HEK293 (cell line): ENCODE data around the gene CEACAM20.

Source experiments
- CTCF ChIA-PET: fragments of 350-600 bp; formaldehyde crosslinking; extraction: SDS; loops from one replicate; lab custom pipeline; 2021; ENCODE audit warnings: antibody characterized with exemption; lab: Yijun Ruan, JAX
- POLR2A ChIA-PET: fragments of 300-600 bp; formaldehyde crosslinking; extraction: SDS; loops from one replicate; lab custom pipeline; 2020; ENCODE audit warnings: antibody characterized with exemption, inconsistent platforms; lab: Yijun Ruan, JAX
- H3K27ac ChIP-seq: fragments of 200-500 bp; sonication (Bioruptor generic); 2 replicates; pipeline ENCODE4 v1.5.1; 2014; ENCODE audit warnings: low read depth, low read length, control low read depth, inconsistent platforms; ENCODE audit errors: extremely low read depth
- H3K36me3 ChIP-seq, 2 experiments: fragments of 200-500 bp in 1 of 2; sonication (Bioruptor generic) in 1 of 2; 1 replicate in 1 of 2; 2 replicates in 1 of 2; pipeline ENCODE4 v1.5.1; 2014 to 2017; ENCODE audit warnings: inconsistent platforms in 2 of 2, low read length in 2 of 2; ENCODE audit not compliant: control insufficient read depth in 2 of 2, insufficient read depth in 1 of 2
- H3K4me1 ChIP-seq: fragments of 200-500 bp; sonication (Bioruptor generic); 2 replicates; pipeline ENCODE4 v1.5.1; 2014; ENCODE audit warnings: mild to moderate bottlenecking, low read length, inconsistent platforms; ENCODE audit not compliant: control insufficient read depth, insufficient read depth
- H3K4me3 ChIP-seq: 2 replicates; pipeline ENCODE4 v1.5.1; 2011; ENCODE audit warnings: low read depth, mild to moderate bottlenecking, control low read depth, low read length, moderate library complexity
- H3K9me3 ChIP-seq: fragments of 200-500 bp; sonication (Bioruptor generic); 2 replicates; pipeline ENCODE4 v1.5.1; 2014; ENCODE audit warnings: low read depth, low read length, inconsistent platforms; ENCODE audit not compliant: control insufficient read depth, insufficient read depth
- GFI1B ChIP-seq: fragments of 450-650 bp; formaldehyde crosslinking; IDR thresholded peaks from 2 replicates; pipeline ENCODE4 v1.5.1; 2016; ENCODE audit warnings: missing biosample characterization, missing genetic modification characterization
- GLIS1 ChIP-seq: fragments of 450-650 bp; formaldehyde crosslinking; IDR thresholded peaks from 2 replicates; pipeline ENCODE4 v1.5.1; 2016; ENCODE audit warnings: missing biosample characterization, missing genetic modification characterization
- ZBTB1 ChIP-seq: fragments of 450-650 bp; formaldehyde crosslinking; IDR thresholded peaks from 2 replicates; pipeline ENCODE4 v1.5.1; 2016; ENCODE audit warnings: missing biosample characterization, missing genetic modification characterization
- ZFP37 ChIP-seq: fragments of 450-650 bp; formaldehyde crosslinking; IDR thresholded peaks from 2 replicates; pipeline ENCODE4 v1.5.1; 2016; ENCODE audit warnings: missing biosample characterization, missing genetic modification characterization
- ZFP69B ChIP-seq: fragments of 450-650 bp; formaldehyde crosslinking; IDR thresholded peaks from 2 replicates; pipeline ENCODE4 v1.5.1; 2016; ENCODE audit warnings: missing biosample characterization, missing genetic modification characterization
- ZNF114 ChIP-seq: fragments of 450-650 bp; formaldehyde crosslinking; IDR thresholded peaks from 2 replicates; pipeline ENCODE4 v1.5.0; 2017; ENCODE audit warnings: missing biosample characterization, missing genetic modification characterization
- ZNF138 ChIP-seq: fragments of 450-650 bp; formaldehyde crosslinking; IDR thresholded peaks from 2 replicates; pipeline ENCODE4 v1.5.1; 2016; ENCODE audit warnings: missing biosample characterization, missing genetic modification characterization, borderline replicate concordance
- ZNF169 ChIP-seq: fragments of 450-650 bp; formaldehyde crosslinking; IDR thresholded peaks from 2 replicates; pipeline ENCODE4 v1.5.1; 2016; ENCODE audit warnings: missing biosample characterization, missing genetic modification characterization
- ZNF19 ChIP-seq: fragments of 450-650 bp; formaldehyde crosslinking; IDR thresholded peaks from 2 replicates; pipeline ENCODE4; 2016; ENCODE audit warnings: missing biosample characterization, missing genetic modification characterization, low read depth
- ZNF202 ChIP-seq: fragments of 450-650 bp; formaldehyde crosslinking; IDR thresholded peaks from 2 replicates; pipeline ENCODE4 v1.5.1; 2016; ENCODE audit warnings: missing biosample characterization, missing genetic modification characterization, borderline replicate concordance
- ZNF292 ChIP-seq: fragments of 450-650 bp; formaldehyde crosslinking; IDR thresholded peaks from 2 replicates; pipeline ENCODE4 v1.5.1; 2016; ENCODE audit warnings: low read depth, missing biosample characterization, missing genetic modification characterization, borderline replicate concordance
- ZNF394 ChIP-seq: fragments of 450-650 bp; formaldehyde crosslinking; IDR thresholded peaks from 2 replicates; pipeline ENCODE4 v1.5.1; 2016; ENCODE audit warnings: missing biosample characterization, missing genetic modification characterization, mild to moderate bottlenecking, moderate library complexity, borderline replicate concordance
- ZNF426 ChIP-seq: fragments of 450-650 bp; formaldehyde crosslinking; IDR thresholded peaks from 2 replicates; pipeline ENCODE4 v1.5.1; 2017; ENCODE audit warnings: missing biosample characterization, missing genetic modification characterization, mild to moderate bottlenecking, inconsistent platforms, moderate library complexity
- ZNF501 ChIP-seq: fragments of 450-650 bp; formaldehyde crosslinking; IDR thresholded peaks from 2 replicates; pipeline ENCODE4 v1.5.1; 2016; ENCODE audit warnings: missing biosample characterization, missing genetic modification characterization
- ZNF555 ChIP-seq: fragments of 450-650 bp; formaldehyde crosslinking; conservative IDR thresholded peaks from 2 replicates; pipeline ENCODE4 v1.5.1; 2017; ENCODE audit warnings: missing biosample characterization, mild to moderate bottlenecking, missing genetic modification characterization, inconsistent platforms
- ZNF571 ChIP-seq: fragments of 450-650 bp; formaldehyde crosslinking; IDR thresholded peaks from 2 replicates; pipeline ENCODE4 v1.5.0; 2017; ENCODE audit warnings: missing biosample characterization, missing genetic modification characterization
- ZNF654 ChIP-seq: fragments of 450-650 bp; formaldehyde crosslinking; IDR thresholded peaks from 2 replicates; pipeline ENCODE4 v1.5.1; 2016; ENCODE audit warnings: low read depth, missing biosample characterization, missing genetic modification characterization
- ZNF701 ChIP-seq: fragments of 450-650 bp; formaldehyde crosslinking; IDR thresholded peaks from 2 replicates; pipeline ENCODE4 v1.5.1; 2016; ENCODE audit warnings: missing biosample characterization, missing genetic modification characterization
- ZNF791 ChIP-seq: fragments of 450-650 bp; formaldehyde crosslinking; IDR thresholded peaks from 2 replicates; pipeline ENCODE4 v1.5.1; 2016; ENCODE audit warnings: missing biosample characterization, missing genetic modification characterization
- TF ChIP-seq, protein P1 (sequence below): fragments of 450-650 bp; formaldehyde crosslinking; conservative IDR thresholded peaks from 2 replicates; pipeline ENCODE4 v1.5.1; 2016; ENCODE audit warnings: low read depth, missing biosample characterization, missing genetic modification characterization
- TF ChIP-seq, protein P2 (sequence below): fragments of 450-650 bp; formaldehyde crosslinking; conservative IDR thresholded peaks from 2 replicates; pipeline ENCODE4 v1.5.1; 2016; ENCODE audit warnings: low read depth, missing biosample characterization, missing genetic modification characterization
- TF ChIP-seq, protein P3 (sequence below): fragments of 450-650 bp; formaldehyde crosslinking; IDR thresholded peaks from 2 replicates; pipeline ENCODE4 v1.5.1; 2016; ENCODE audit warnings: missing biosample characterization, missing genetic modification characterization
- TF ChIP-seq, protein P4 (sequence below): fragments of 450-650 bp; formaldehyde crosslinking; IDR thresholded peaks from 2 replicates; pipeline ENCODE4 v1.5.1; 2017; ENCODE audit warnings: missing biosample characterization, missing genetic modification characterization
- TF ChIP-seq, protein P5 (sequence below): fragments of 450-650 bp; formaldehyde crosslinking; IDR thresholded peaks from 2 replicates; pipeline ENCODE4 v1.5.1; 2016; ENCODE audit warnings: missing biosample characterization, missing genetic modification characterization

CEACAM20 gene

DNA sequence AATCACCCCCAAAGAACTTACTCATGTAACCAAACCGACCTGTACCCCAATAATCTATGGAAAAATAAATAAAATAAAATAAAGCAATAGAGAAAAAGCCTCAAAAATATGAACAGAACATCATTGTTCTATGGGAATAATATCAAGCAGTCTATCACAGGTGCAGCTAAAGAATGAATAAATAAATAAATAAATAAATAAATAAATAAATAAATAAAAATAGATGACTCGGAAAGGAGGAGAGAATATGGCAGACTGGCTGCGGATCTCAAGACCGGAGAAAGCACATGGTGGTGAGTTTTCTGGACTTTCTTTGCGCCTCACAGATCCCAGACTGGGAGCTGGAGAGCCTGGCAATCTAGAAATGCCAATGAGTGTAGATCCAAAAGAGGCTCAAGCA is 22.4 kb upstream of the CEACAM20 start:
- POLR2A ChIA-PET = no interaction called here
- no peaks in the 10 kb centered on the region for H3K36me3 ChIP-seq
- CTCF ChIA-PET = interaction anchor here (0.6 to 1.8 kb wide), 6 partner anchors 11 to 172 kb away, joined by 3 to 9 read pairs (median 4); no protein-coding TSS in a partner anchor
- TF ChIP-seq ZNF501 (0 out of 2 replicates have a peak, but pooled peaks have one; percentile 24), ZNF19 (tag by site-specific recombination) (0 out of 2 replicates have a peak, but pooled peaks have one; percentile 32), ZNF555 (peak; percentile 91), ZNF138 (peak; percentile 41; the same call in 1 of the 2 replicates), GLIS1 (tag by site-specific recombination) (no peak), ZNF169 (tag by site-specific recombination) (no peak), ZNF791 (tag by site-specific recombination) (0 out of 2 replicates have a peak, but pooled peaks have one; percentile 26), ZNF114 (tag by site-specific recombination) (no peak), ZNF394 (tag by site-specific recombination) (peak; percentile 91; the same call in 1 of the 2 replicates), ZNF654 (tag by site-specific recombination) (peak; percentile 22), GFI1B (tag by site-specific recombination) (0 out of 2 replicates have a peak, but pooled peaks have one; percentile 26), ZNF571 (tag by site-specific recombination) (no peak), ZBTB1 (tag by site-specific recombination) (no peak), ZFP69B (no peak), ZNF202 (tag by site-specific recombination) (peak; percentile 25; the same call in 1 of the 2 replicates), ZNF426 (tag by site-specific recombination) (peak; percentile 80), ZNF292 (no peak), ZNF701 (no peak), ZFP37 (no peak)
- TF ChIP-seq, protein P1, sequence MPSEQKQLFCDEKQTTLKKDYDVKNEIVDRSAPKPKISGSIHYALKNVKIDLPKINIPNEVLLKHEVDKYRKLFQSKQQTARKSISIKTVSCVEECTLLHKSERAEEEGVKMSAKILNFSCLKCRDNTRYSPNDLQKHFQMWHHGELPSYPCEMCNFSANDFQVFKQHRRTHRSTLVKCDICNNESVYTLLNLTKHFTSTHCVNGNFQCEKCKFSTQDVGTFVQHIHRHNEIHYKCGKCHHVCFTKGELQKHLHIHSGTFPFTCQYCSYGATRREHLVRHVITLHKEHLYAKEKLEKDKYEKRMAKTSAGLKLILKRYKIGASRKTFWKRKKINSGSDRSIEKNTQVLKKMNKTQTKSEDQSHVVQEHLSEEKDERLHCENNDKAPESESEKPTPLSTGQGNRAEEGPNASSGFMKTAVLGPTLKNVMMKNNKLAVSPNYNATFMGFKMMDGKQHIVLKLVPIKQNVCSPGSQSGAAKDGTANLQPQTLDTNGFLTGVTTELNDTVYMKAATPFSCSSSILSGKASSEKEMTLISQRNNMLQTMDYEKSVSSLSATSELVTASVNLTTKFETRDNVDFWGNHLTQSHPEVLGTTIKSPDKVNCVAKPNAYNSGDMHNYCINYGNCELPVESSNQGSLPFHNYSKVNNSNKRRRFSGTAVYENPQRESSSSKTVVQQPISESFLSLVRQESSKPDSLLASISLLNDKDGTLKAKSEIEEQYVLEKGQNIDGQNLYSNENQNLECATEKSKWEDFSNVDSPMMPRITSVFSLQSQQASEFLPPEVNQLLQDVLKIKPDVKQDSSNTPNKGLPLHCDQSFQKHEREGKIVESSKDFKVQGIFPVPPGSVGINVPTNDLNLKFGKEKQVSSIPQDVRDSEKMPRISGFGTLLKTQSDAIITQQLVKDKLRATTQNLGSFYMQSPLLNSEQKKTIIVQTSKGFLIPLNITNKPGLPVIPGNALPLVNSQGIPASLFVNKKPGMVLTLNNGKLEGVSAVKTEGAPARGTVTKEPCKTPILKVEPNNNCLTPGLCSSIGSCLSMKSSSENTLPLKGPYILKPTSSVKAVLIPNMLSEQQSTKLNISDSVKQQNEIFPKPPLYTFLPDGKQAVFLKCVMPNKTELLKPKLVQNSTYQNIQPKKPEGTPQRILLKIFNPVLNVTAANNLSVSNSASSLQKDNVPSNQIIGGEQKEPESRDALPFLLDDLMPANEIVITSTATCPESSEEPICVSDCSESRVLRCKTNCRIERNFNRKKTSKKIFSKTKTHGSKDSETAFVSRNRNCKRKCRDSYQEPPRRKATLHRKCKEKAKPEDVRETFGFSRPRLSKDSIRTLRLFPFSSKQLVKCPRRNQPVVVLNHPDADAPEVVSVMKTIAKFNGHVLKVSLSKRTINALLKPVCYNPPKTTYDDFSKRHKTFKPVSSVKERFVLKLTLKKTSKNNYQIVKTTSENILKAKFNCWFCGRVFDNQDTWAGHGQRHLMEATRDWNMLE = peak; percentile 82
- TF ChIP-seq, protein P2, sequence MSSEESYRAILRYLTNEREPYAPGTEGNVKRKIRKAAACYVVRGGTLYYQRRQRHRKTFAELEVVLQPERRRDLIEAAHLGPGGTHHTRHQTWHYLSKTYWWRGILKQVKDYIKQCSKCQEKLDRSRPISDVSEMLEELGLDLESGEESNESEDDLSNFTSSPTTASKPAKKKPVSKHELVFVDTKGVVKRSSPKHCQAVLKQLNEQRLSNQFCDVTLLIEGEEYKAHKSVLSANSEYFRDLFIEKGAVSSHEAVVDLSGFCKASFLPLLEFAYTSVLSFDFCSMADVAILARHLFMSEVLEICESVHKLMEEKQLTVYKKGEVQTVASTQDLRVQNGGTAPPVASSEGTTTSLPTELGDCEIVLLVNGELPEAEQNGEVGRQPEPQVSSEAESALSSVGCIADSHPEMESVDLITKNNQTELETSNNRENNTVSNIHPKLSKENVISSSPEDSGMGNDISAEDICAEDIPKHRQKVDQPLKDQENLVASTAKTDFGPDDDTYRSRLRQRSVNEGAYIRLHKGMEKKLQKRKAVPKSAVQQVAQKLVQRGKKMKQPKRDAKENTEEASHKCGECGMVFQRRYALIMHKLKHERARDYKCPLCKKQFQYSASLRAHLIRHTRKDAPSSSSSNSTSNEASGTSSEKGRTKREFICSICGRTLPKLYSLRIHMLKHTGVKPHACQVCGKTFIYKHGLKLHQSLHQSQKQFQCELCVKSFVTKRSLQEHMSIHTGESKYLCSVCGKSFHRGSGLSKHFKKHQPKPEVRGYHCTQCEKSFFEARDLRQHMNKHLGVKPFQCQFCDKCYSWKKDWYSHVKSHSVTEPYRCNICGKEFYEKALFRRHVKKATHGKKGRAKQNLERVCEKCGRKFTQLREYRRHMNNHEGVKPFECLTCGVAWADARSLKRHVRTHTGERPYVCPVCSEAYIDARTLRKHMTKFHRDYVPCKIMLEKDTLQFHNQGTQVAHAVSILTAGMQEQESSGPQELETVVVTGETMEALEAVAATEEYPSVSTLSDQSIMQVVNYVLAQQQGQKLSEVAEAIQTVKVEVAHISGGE (tag by site-specific recombination) = peak; percentile 81
- TF ChIP-seq, protein P3, sequence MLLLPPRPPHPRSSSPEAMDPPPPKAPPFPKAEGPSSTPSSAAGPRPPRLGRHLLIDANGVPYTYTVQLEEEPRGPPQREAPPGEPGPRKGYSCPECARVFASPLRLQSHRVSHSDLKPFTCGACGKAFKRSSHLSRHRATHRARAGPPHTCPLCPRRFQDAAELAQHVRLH (tag by site-specific recombination) = 0 out of 2 replicates have a peak, but pooled peaks have one; percentile 47
- TF ChIP-seq, protein P4, sequence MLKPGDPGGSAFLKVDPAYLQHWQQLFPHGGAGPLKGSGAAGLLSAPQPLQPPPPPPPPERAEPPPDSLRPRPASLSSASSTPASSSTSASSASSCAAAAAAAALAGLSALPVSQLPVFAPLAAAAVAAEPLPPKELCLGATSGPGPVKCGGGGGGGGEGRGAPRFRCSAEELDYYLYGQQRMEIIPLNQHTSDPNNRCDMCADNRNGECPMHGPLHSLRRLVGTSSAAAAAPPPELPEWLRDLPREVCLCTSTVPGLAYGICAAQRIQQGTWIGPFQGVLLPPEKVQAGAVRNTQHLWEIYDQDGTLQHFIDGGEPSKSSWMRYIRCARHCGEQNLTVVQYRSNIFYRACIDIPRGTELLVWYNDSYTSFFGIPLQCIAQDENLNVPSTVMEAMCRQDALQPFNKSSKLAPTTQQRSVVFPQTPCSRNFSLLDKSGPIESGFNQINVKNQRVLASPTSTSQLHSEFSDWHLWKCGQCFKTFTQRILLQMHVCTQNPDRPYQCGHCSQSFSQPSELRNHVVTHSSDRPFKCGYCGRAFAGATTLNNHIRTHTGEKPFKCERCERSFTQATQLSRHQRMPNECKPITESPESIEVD (tag by site-specific recombination) = no peak
- TF ChIP-seq, protein P5, sequence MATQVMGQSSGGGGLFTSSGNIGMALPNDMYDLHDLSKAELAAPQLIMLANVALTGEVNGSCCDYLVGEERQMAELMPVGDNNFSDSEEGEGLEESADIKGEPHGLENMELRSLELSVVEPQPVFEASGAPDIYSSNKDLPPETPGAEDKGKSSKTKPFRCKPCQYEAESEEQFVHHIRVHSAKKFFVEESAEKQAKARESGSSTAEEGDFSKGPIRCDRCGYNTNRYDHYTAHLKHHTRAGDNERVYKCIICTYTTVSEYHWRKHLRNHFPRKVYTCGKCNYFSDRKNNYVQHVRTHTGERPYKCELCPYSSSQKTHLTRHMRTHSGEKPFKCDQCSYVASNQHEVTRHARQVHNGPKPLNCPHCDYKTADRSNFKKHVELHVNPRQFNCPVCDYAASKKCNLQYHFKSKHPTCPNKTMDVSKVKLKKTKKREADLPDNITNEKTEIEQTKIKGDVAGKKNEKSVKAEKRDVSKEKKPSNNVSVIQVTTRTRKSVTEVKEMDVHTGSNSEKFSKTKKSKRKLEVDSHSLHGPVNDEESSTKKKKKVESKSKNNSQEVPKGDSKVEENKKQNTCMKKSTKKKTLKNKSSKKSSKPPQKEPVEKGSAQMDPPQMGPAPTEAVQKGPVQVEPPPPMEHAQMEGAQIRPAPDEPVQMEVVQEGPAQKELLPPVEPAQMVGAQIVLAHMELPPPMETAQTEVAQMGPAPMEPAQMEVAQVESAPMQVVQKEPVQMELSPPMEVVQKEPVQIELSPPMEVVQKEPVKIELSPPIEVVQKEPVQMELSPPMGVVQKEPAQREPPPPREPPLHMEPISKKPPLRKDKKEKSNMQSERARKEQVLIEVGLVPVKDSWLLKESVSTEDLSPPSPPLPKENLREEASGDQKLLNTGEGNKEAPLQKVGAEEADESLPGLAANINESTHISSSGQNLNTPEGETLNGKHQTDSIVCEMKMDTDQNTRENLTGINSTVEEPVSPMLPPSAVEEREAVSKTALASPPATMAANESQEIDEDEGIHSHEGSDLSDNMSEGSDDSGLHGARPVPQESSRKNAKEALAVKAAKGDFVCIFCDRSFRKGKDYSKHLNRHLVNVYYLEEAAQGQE = peak; percentile 68; the same call in 1 of the 2 replicates

More for the DNA sequence above, 22.4 kb upstream of the CEACAM20 start:
- Histone ChIP-seq H3K4me3 (no peak overlapping the region), H3K27ac (no peak overlapping the region), H3K9me3 (no peaks in the 10 kb centered on the region), H3K4me1 (no peaks in the 10 kb centered on the region)
